CD4-positive, alpha-beta T cell treated with Interleukin-10 for 1 hour (primary cell): ENCODE results near the gene OR5AL1.
"Not testable (repeated sequence)": the region's sequence is repeated elsewhere in the genome, so short reads cannot be mapped to it uniquely, and the experiment has no call there.

Experiments
- DNase-seq: peaks from one replicate; pipeline ENCODE4 v3.0.0-alpha.2; 2020

Gene OR5AL1

GRCh38 chr11:56412396-56412795 lies at the start of gene OR5AL1:
TSS of gene OR5AL1 (plus strand) at chr11:56412696.
- no peak for DNase-seq

- DNase-seq = no peak
Observed at GRCh38 chr11:56375324-56375723, 37.2 kb upstream of the OR5AL1 start, which contains the start of gene OR8U1. TSS of gene OR8U1 (plus strand) at chr11:56375624. CDS start at chr11:56375624, 0 bp downstream.

DNA sequence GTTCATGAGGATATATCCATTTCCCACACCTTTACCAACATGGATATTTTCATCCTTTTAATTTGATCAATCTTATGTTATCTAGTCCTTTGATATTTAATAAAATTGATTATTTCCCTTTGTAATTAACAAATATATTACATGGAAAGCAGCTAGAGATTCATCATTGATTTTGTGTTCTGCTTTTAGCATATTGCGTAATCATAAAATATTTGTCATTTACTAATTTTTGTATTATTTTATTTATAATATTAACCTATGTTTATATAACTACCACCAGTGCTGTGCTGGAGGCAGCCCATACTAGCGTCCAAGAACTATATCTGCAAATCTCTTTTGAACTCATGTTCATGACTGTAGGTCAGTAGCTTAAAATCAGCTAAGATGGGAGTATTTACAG lies 32.4 kb upstream of the OR5AL1 start:
- DNase-seq = no peak

DNA sequence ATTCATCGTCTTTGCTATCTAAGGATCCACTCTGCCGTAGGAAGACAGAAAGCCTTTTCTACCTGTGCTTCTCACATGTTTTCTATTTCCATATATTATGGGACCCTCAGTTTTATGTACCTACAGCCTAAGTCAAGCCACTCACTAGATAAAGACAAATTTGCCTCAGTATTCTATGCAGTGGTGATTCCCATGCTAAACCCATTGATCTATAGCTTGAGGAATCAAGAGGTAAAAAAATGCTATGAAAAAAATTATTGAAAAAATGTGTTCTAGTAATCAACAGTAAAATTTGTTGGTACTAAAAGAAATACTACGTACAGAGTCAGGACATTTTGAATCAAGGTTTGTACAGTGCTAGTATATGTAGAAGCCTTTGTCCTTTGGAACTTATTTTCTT lies 18.1 kb upstream of the OR5AL1 start:
- no peak for DNase-seq

- DNase-seq = no peak
Observed at GRCh38 chr11:56396047-56396446, 16.4 kb upstream of the OR5AL1 start.

GRCh38 chr11:56401858-56402461 lies 10.5 kb upstream of the OR5AL1 start:
- not testable (repeated sequence) for DNase-seq

- DNase-seq = no peak
Observed at GRCh38 chr11:56404393-56404792, 8.1 kb upstream of the OR5AL1 start.

GRCh38 chr11:56410801-56411200 lies 1.7 kb upstream of the OR5AL1 start:
- no peak for DNase-seq

DNA sequence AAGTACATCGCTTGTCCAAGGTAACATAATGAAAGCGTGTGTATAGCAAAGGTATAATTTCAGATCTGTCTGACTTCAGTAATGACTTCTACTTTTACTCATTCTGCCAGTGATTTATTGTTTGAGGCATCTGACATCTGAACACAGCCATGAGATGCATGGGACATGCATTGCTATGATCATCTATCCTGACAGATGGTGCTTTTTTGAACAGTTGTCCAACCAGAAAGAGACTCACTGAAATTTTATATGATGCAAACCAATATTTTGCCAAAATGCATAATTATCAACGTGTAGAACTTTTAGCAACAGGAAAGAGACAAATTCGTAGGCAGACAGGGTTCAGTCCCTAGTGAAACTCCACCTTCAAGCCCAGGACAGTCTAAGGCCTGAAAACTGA lies 41.0 kb downstream of the OR5AL1 start:
- DNase-seq = no peak

DNA sequence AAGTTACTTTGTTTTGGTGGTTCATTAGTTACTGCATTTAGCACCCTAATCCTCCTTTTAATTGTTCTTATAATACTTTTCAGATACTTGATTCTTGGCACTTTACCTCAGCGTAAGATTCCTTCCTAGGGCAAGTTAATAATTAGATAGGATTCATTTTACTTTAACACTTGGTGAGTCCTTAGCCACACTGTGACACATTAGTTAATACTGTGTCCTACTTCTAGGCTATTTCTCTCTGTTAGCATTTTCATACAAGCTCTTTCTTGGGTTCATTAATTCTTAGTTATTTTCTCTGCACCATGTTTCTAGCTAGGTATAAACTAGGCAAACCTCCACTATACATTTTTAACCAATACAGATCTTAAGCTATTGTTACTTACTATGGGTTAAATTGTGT lies 44.6 kb downstream of the OR5AL1 start:
- DNase-seq = no peak
